NCI-H128 (cell line): ENCODE results near the gene NKX2-3.

Source experiments
- DNase-seq: peaks from one replicate; lab custom pipeline; 2025; ENCODE audit not compliant: unreplicated experiment; lab: John Stamatoyannopoulos, UW

Gene NKX2-3

GRCh38 chr10:99573790-99574189 is 41.0 kb downstream of the NKX2-3 start:
- DNase-seq = no peak

GRCh38 chr10:99579971-99580370 is 47.2 kb downstream of the NKX2-3 start:
- DNase-seq = no peak

DNA sequence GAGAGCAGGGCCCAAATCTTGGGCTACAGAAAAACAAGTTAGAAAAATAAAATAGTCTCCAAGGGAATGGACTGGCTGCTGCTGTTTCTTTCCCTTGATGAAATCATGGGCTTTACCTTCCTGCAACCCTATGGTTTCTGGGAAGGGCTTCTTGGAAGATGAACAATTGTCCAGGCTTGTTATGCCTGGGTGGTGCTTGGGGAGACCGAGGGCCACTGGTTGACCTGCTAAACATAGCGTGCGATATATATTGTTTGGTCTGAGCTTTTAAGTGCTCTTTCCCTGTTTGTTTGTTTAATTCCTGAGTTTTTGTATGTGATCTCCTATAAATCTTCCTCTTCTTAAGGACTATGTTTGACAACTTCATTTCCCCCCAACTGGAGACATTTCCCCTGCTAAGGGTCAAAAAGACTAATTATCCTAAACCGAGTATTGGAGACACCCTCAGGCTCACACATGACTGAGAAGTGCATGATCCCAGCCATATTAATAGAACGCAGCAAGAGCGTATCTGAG is 49.6 kb downstream of the NKX2-3 start:
- DNase-seq = no peak

- DNase-seq = no peak
Measured at GRCh38 chr10:99583687-99584086, 50.9 kb downstream of the NKX2-3 start.
